NCI-H2107 treated with DMSO at 0.1 percent for 48 hours (cell line): ENCODE measurements around the gene RNF168.
"Not testable (repeated sequence)": the region's sequence is repeated elsewhere in the genome, so short reads cannot be mapped to it uniquely, and the experiment has no call there.

ENCODE experiments used
- DNase-seq: peaks from one replicate; lab custom pipeline; 2025; ENCODE audit not compliant: unreplicated experiment; lab: John Stamatoyannopoulos, UW

Gene RNF168

DNA sequence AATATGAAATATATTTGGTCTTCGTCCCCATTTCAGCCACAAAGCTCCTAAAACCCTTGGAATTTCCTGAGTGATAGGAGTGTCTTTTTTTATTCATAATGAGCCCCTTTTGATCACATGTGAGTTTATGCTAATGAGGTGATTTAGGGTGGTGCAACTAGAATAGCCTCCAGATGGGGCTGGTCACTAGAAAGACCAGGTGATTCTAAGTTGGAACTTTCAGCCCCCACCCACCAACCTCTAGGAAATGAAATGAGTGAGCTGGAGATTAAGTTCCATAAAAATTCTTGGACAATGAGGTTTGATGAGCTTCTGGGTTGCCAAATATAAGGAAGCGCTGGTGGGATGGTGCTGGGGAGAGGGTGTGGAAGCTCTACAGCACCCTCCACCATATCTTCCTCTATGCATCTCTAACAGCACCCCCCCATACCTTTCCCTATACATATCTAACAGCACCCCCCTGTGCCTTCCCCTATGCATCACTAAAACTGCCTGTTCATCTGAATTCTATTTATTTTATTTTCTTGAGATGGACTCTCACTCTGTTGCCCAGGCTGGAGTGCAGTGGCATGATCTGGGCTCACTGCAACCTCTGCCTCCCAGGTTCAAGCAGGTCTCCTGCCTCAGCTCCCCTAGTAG, 13.7 kb upstream of the RNF168 start:
- no peak for DNase-seq

DNA sequence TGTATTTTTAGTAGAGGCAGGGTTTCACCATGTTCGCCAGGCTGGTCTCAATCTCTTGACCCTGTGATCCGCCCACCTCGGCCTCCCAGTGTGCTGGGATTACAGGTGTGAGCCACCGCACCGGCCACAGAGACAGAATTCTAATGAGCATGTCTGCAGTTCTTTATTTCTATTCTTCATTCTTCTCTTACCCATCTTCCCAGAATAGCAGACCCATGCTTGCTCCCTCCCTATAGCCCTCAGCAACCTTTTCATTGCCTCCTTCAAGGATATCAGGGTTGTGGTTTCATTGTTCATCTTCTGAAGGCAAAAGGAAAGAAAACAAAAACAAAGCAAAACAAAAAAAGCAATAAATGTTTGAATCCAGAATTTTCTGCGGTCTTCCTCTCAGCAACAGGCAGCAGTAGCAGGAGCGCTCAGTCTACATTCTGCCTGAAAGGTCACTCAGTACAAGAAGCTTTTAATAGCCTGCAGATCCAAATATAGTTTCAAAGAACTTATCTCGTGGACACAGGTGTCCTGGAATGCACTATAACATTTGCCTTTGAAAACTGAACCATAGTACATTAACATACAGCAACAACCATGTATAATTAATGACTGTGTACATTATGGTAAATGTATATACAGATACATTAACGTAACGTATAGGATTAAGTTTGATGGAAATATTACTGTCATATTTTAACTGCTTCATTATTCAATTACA, 11.5 kb upstream of the RNF168 start, which contains the start of gene SMCO1:
Gene SMCO1, minus strand, starts transcription at position 434 of the 709 bp plus-strand sequence. Its CDS starts 137 bp downstream, at position 297.
- DNase-seq = no peak

DNA sequence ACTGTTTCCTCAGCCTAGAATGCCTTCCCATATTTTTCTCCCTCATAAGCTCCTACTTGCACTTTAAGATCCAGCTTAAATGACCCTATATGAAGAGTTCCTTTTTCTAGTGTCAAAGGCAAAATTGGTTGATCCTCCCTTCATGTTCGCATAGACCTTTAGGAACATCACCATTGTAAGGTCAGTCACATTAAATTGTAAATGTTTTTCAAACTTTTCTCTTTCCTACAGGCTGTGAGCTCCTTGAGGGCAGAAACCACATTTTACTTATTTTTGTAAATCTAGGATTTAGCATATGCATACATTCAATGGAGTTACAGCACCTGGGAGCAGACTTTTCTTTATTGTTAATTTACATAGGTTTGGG, 10.8 kb upstream of the RNF168 start:
- no peak for DNase-seq

DNA sequence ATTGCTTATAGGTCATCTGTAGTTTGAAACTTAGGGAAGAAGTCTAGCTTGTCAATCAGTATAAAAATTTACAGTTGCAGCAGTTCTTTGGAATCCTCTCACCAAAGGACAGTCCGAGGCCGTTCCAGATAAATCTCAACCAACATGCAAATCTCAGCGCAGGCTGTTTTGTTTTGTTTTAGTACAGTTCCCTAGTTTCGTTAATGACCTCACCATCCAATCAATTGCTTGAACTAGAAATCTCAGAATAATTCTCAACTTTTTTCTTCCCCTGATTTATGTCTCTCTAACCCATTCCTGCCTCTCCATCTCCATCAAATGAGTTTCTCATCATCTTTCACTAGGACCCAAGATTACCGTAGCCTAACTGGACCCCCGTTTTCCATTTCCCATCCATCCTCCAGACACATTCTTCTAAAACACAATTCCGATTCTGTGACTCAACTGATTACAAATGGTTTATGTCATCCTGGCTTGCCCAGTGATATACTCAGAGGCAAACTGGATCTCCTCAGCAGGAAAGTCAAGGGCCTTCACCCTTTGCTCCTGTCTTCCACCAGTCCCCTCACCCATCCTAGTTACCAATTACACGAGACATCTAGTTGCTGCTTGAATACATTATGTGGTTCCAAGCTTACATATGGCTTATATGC, 10.3 kb upstream of the RNF168 start:
- DNase-seq = no peak

DNA sequence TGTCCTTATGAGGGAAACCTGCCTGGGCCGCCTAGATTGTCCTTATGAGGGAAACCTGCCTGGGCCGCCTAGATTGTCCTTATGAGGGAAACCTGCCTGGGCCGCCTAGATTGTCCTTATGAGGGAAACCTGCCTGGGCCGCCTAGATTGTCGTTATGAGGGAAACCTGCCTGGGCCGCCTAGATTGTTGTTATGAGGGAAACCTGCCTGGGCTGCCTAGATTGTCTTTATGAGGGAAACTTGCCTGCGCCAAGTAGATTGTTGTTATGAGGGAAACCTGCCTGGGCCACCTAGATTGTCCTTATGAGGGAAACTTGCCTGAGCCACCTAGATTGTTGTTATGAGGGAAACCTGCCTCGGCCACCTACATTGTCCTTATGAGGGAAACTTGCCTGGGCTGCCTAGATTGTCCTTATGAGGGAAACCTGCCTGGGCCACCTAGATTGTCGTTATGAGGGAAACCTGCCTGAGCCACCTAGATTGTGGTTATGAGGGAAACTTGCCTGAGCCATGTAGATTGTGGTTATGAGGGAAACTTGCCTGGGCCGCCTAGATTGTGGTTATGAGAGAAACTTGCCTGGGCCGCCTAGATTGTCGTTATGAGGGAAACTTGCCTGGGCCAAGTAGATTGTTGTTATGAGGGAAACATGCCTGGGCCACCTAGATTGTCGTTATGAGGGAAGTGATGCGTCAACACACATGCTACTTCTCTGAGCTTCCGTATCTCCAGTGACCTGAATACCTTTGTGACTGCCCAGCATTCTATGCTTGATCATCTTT, 8.3 kb upstream of the RNF168 start:
- not testable (repeated sequence) for DNase-seq

DNA sequence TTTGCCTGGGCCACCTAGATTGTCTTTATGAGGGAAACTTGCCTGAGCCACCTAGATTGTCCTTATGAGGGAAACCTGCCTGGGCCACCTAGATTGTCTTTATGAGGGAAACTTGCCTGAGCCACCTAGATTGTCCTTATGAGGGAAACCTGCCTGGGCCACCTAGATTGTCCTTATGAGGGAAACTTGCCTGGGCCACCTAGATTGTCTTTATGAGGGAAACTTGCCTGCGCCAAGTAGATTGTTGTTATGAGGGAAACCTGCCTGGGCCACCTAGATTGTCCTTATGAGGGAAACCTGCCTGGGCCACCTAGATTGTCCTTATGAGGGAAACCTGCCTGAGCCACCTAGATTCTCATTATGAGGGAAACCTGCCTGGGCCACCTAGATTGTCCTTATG, 7.5 kb upstream of the RNF168 start:
- not testable (repeated sequence) for DNase-seq

DNA sequence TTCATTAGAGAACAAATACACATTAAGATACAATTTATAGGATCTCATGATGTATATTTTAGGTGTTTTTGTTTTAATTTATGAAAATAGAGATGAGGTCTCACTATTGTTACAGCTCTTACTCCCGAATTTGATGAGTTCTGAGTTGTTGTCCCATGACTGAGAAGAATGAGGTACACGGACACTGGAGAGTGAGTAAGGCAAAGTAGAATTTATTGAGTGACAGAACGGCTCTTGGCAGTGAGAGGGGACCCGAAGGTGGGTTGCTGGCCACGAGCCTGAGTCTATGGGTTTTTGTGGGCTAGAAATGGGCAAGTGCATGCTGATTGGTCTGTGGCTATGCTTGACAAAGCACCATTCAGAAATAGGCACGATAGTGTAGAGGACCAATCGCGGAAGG, 3.1 kb upstream of the RNF168 start:
- DNase-seq = no peak

DNA sequence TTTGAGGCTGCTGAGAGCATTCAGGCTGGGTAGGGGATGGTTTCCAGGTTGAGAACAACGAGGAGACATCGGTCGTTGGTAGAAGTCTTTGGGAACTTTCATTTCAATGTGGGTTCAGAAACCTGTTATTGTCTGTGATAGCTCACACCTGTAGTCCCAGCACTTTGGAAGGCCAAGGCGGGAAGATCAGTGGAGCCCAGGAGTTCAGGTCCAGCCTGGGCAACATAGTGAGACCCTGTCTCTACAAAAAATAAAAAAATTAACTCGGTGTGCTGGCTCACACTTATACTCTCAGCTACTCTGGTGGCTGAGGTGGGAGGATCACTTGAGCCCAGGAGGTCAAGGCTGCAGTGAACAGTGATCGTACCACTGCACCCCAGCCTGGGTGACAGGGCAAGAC, 988 bp upstream of the RNF168 start:
- DNase-seq = no peak

DNA sequence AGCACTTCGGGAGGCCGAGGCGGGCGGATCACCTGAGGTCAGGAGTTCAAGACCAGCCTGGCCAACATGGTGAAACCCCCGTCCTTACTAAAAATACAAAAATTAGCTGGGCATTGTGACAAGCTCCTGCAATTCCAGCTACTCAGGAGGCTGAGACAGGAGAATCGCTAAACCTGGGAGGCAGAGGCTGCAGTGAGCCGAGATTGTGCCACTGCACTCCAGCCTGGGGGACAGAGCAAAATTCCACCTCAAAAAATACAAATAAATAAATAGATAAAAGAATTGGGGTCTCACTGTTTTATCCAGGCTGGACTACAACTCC, 470 bp upstream of the RNF168 start:
- not testable (repeated sequence) for DNase-seq

DNA sequence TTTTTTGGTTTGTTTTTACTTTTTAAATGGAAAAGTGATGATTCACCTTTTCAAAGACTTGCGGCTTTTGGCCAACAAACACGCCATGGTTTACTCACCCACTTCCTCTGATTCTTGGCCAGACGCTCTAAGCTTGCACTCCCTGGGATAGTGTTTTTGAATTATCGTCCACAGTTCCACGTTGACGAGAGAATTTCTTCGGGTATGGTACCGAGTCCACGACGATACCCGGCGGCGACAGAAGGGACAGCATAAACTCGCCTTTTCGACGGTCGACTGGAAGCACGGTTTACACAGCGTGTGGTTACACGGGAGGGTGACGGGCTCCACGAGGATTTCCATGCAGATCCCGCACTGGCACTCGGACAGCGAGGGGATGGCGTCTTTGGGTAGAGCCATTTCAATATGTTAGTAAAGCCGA, 783 bp downstream of the RNF168 start:
- DNase-seq = peak; percentile 80

DNA sequence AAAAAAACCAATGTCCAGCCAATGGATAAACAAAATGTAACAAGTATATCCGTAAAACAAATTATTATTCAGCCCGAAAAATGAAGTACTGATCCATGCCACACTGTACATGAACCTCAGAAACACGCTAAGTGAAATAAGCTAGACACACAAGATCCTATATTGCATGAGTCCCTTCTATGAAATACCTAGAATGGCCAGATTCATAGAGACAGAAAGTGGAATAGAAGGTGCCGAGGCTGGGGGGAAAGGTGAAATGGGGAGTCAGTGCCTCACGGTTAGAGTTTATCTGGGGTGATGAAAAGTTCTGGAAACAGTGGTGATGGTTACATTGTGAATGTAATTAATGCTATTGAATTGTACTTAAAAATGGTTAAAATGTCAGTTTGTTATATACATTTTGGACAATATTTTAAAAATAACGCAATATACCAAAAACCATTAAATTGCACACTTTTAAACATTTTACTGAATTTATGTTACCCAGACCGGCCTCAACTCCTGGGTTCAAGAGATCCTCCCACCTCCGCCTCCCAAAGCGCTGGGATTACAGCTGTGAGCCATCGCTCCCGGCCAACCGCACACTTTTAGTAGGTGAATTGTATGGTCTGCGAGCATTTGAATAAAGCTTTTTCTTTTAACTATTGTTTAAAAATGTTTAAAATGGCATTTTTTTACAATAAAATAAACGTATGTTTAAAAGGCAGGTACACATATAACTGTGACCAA, 2.1 kb downstream of the RNF168 start:
- peak; percentile 75 for DNase-seq

DNA sequence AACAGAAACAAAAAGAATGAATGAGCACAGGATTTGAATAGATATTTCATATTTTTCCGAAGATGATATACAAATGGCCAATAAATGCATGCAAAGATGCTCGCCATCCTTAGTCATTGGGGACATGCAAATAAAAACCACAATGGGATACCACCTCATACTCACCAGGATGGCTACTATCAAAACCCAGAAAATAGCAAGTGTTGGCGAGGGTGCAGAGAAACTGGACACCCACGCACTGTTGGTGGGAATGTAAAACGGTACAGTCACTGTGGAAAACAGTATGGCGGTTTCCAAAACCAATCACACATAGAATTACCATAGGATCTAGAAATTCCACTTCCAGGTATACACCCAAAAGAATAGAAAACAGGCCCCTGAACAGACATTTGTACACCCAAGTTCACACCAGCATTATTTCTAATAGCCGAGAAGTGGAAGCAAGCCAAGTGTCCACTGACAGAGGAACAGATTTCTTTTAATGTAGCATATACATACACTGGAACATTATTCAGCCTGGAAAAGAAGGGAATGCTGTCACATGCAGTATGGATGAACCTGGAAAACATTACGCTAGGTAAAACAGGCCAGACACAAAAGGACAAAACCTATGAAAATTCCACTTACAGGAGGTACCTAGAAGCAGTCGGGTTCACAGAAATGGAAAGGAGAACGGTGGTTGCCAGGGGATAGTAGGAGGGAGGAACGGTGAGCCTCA, 3.6 kb downstream of the RNF168 start:
- DNase-seq = no peak

DNA sequence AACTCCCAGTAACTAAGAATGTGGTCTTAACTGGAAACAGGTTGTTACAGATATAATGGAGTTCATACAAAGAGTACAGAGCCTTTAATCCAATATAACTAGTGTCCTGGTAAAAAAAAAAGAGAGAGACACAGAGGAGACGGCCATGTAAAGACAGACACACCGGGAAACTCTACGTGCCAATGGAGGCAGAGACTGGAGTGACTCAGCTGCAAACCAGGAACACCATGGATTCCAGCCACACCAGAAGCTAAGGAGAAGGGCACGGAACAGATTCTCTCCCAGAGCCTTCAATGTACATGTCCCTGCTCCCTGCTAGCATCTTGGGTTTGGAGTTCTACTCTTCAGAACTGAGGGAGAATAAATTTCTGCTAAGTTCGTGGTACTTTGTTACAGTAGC, 4.5 kb downstream of the RNF168 start:
- DNase-seq = no peak

DNA sequence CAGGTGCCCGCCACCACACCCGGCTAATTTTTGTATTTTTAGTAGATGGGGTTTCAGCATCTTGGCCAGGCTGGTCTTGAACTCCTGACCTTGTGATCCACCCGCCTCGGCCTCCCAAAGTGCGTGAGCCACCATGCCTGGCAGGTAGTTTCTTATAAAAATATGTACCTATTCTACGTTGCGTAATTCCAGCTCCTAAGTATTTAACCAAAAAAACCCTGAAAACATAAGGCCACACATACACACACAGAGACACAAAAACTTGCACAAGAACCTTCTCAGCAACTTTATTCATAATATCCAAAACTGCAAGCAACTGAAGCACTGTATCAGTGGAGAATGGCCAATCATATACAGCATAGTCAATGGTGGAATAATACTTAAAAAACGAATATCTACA, 5.3 kb downstream of the RNF168 start:
- DNase-seq = no peak

DNA sequence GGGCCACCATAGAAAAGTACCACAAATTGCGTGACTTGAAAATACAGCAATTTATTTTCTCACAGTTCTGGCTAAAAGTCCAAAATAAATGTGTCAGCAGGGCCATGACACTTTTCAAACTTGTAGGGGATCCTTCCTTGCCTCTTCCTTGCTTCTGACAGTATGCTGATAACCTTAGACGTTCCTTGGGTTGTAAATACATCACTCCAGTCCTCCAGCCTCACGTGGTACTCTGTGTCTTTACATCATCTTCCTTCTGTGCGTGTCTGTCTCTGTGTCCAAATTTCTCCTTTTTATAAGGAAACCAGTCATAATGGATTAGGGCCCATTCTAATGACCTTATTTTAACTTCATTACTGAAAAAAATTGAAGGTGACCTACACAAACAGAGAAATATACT, 7.4 kb downstream of the RNF168 start:
- DNase-seq = no peak

DNA sequence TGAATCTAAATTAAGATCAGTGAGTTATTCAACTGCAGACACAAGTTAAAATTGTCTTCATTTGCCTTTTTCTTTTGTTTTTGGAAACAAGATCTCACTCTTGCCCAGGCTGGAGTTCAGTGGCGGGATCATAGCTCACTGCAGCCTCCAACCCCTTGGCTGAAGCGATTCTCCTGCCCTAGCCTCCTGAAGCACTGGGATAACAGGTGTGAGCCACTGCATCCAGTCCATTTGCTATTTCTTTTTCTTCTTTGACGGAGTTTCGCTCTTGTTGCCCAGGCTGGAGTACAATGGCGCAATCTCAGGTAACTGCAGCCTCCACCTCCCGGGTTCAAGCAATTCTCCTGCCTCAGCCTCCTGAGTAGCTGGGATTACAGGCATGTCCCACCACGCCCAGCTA, 10.3 kb downstream of the RNF168 start:
- DNase-seq = no peak

DNA sequence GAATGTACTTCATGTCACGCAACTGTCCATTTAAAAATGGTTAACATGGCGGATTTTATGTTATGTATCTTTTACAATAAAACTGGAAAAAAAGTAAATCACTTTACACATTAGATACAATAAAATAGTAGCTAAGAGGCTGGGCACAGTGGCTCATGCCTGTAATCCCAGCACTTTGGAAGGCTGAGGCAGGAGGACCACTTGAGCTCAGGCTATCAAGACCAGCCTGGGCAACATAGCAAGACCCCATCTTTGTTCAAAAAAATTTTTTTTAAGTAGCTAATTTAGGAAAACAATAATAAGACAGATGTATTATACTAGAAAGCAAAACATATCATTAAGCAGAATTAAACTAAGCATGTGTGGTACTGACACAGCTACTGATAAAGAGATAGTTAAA, 11.5 kb downstream of the RNF168 start:
- no peak for DNase-seq

DNA sequence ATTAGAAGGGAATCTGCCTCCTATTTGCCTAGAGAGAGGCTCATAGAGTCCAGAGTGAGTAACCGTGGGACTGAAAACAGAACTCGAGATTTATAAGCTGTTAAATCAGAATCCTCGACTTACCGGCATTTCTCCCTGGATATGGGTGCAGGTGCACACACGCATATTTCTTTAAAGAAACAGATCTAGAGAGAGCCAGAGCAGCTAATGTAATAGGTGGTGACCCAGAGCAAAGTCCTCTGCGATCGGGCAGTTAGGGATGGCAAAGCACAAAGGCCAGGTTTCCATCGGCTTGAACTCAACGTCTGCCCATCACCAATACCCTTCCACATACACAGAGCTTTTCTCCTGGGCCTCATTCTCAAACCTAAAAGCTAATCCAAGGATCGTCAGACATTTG, 13.8 kb downstream of the RNF168 start:
- no peak for DNase-seq

DNA sequence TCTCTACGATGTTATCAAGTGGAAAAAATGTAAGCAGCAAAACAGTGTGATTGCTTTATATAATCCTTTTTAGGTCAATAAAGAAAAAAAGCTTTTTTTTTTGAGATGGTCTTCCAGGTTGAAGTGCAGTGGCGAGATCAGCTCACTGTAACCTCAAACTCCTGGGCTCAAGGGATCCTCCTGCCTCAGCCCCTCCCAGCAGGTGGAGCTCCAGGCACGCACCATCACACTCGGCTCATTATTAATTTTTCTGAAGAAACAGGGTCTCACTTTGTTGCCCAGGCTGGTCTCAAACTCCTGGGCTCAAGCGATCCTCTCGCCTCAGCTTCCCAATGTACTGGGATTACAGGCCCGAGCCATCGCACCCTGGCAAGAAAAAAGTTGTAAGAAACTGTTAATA, 17.3 kb downstream of the RNF168 start:
- DNase-seq = no peak

DNA sequence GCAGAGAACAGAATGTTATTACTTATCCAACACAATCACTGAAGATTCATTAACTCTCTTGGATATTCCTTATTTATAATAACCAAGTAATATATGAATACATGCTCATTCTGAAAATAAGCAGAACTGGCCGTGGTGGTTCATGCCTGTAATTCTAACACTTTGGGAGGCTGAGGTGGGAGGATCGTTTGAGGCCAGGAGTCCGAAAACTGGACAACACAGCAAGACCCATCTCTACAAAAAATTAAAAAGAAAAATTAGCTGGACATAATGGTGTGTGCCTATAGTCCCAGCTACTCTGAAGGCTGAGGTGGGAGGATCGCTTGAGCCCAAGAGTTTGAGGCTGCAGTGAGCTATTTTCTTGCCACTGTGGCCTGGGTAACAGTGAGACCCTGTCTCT, 25.9 kb downstream of the RNF168 start:
- no peak for DNase-seq
